ENCODE data around the gene STARD5.

Gene STARD5

GRCh38 chr15:81279621-81280485, 44.1 kb downstream of the STARD5 start:
- peaks cover 28% of the 10 kb centered on the region for H3K9me3 ChIP-seq
- H4K20me1 ChIP-seq, result no peaks in the 10 kb centered on the region
- H3K36me3 ChIP-seq, result no peaks in the 10 kb centered on the region
- H3K4me3 ChIP-seq, result no peak overlapping the region
- H3K9ac ChIP-seq, result no peak overlapping the region
- H3K4me1 ChIP-seq, result peaks cover 41% of the 10 kb centered on the region
- H3K4me2 ChIP-seq, result no peak overlapping the region
- TF ChIP-seq Cebpa-rat (IDR thresholded peaks at IDR 0.05), result no peak
- H3K27me3 ChIP-seq, result no peaks in the 10 kb centered on the region
- no peak overlapping the region for H3K27ac ChIP-seq

- no peak for TF ChIP-seq Cebpa-rat (IDR thresholded peaks at IDR 0.05)
Observed at GRCh38 chr15:81278306-81279029, 45.5 kb downstream of the STARD5 start.

GRCh38 chr15:81277851-81278250, 46.1 kb downstream of the STARD5 start:
- no peaks in the 10 kb centered on the region for H3K36me3 ChIP-seq
- TF ChIP-seq Cebpa-rat (IDR thresholded peaks at IDR 0.05), result no peak
- no peaks in the 10 kb centered on the region for H3K27me3 ChIP-seq

More at GRCh38 chr15:81278306-81279029, 45.5 kb downstream of the STARD5 start:
- Histone ChIP-seq H3K36me3 (no peaks in the 10 kb centered on the region), H3K27ac (no peak overlapping the region), H4K20me1 (no peaks in the 10 kb centered on the region), H3K4me2 (no peak overlapping the region), H3K4me3 (no peak overlapping the region), H3K9ac (no peak overlapping the region), H3K27me3 (no peaks in the 10 kb centered on the region), H3K9me3 (peaks cover 28% of the 10 kb centered on the region), H3K4me1 (peaks cover 29% of the 10 kb centered on the region)

GRCh38 chr15:81276967-81277366, 47.0 kb downstream of the STARD5 start:
- TF ChIP-seq Cebpa-rat (IDR thresholded peaks at IDR 0.05), result no peak

More at GRCh38 chr15:81277851-81278250, 46.1 kb downstream of the STARD5 start:
- H3K9ac ChIP-seq, result no peak overlapping the region
- H3K4me2 ChIP-seq, result no peak overlapping the region
- H3K9me3 ChIP-seq, result peaks cover 28% of the 10 kb centered on the region
- H3K27ac ChIP-seq, result no peak overlapping the region
- peaks cover 30% of the 10 kb centered on the region for H3K4me1 ChIP-seq
- no peaks in the 10 kb centered on the region for H4K20me1 ChIP-seq
- no peak overlapping the region for H3K4me3 ChIP-seq

GRCh38 chr15:81275711-81276392, 48.1 kb downstream of the STARD5 start:
- TF ChIP-seq Cebpa-rat (IDR thresholded peaks at IDR 0.05), result no peak
- H3K27ac ChIP-seq, result no peak overlapping the region
- no peak overlapping the region for H3K4me3 ChIP-seq
- no peaks in the 10 kb centered on the region for H3K27me3 ChIP-seq
- H3K4me1 ChIP-seq, result peaks cover 19% of the 10 kb centered on the region
- no peaks in the 10 kb centered on the region for H3K36me3 ChIP-seq
- H3K9ac ChIP-seq, result no peak overlapping the region
- peak overlapping the region; percentile 33 for H3K4me2 ChIP-seq
- peaks cover 28% of the 10 kb centered on the region for H3K9me3 ChIP-seq
- no peaks in the 10 kb centered on the region for H4K20me1 ChIP-seq

More at GRCh38 chr15:81276967-81277366, 47.0 kb downstream of the STARD5 start:
- Histone ChIP-seq H3K36me3 (no peaks in the 10 kb centered on the region), H3K9ac (no peak overlapping the region), H3K4me2 (no peak overlapping the region), H4K20me1 (no peaks in the 10 kb centered on the region), H3K9me3 (peaks cover 28% of the 10 kb centered on the region), H3K27ac (no peak overlapping the region), H3K4me3 (no peak overlapping the region), H3K4me1 (peaks cover 24% of the 10 kb centered on the region), H3K27me3 (no peaks in the 10 kb centered on the region)

GRCh38 chr15:81274931-81275707, 48.8 kb downstream of the STARD5 start:
- Histone ChIP-seq H3K4me3 (no peak overlapping the region), H4K20me1 (no peaks in the 10 kb centered on the region), H3K27me3 (no peaks in the 10 kb centered on the region), H3K27ac (no peak overlapping the region), H3K36me3 (no peaks in the 10 kb centered on the region), H3K4me2 (peak overlapping the region; percentile 33), H3K9ac (no peak overlapping the region), H3K9me3 (peaks cover 28% of the 10 kb centered on the region), H3K4me1 (peaks cover 19% of the 10 kb centered on the region)
- no peak for TF ChIP-seq Cebpa-rat (IDR thresholded peaks at IDR 0.05)

GRCh38 chr15:81274255-81274654, 49.7 kb downstream of the STARD5 start:
- no peak for TF ChIP-seq Cebpa-rat (IDR thresholded peaks at IDR 0.05)
- no peak overlapping the region for H3K9ac ChIP-seq
- H3K4me1 ChIP-seq, result peaks cover 23% of the 10 kb centered on the region
- no peaks in the 10 kb centered on the region for H3K27me3 ChIP-seq
- H3K27ac ChIP-seq, result no peak overlapping the region
- no peaks in the 10 kb centered on the region for H4K20me1 ChIP-seq
- no peak overlapping the region for H3K4me3 ChIP-seq
- H3K36me3 ChIP-seq, result no peaks in the 10 kb centered on the region
- H3K4me2 ChIP-seq, result no peak overlapping the region
- H3K9me3 ChIP-seq, result peaks cover 28% of the 10 kb centered on the region

- Histone ChIP-seq H3K36me3 (no peaks in the 10 kb centered on the region), H3K4me3 (no peak overlapping the region), H3K4me1 (peaks cover 27% of the 10 kb centered on the region), H3K27ac (no peak overlapping the region), H3K9me3 (peaks cover 28% of the 10 kb centered on the region), H3K4me2 (no peak overlapping the region), H3K9ac (no peak overlapping the region), H4K20me1 (no peaks in the 10 kb centered on the region), H3K27me3 (no peaks in the 10 kb centered on the region)
- TF ChIP-seq Cebpa-rat (IDR thresholded peaks at IDR 0.05), result no peak
Observed at GRCh38 chr15:81273855-81274254, 50.1 kb downstream of the STARD5 start.

- Histone ChIP-seq H3K27me3 (no peaks in the 10 kb centered on the region), H4K20me1 (no peaks in the 10 kb centered on the region), H3K27ac (no peak overlapping the region), H3K4me2 (0 out of 2 replicates have a peak overlapping the region, but pooled peaks have one; percentile 12), H3K4me3 (no peak overlapping the region), H3K36me3 (no peaks in the 10 kb centered on the region), H3K4me1 (peaks cover 30% of the 10 kb centered on the region), H3K9me3 (peaks cover 21% of the 10 kb centered on the region), H3K9ac (no peak overlapping the region)
- TF ChIP-seq Cebpa-rat (IDR thresholded peaks at IDR 0.05), result no peak
Observed at GRCh38 chr15:81273200-81273599, 50.7 kb downstream of the STARD5 start.

Measured in BLaER1 (cell line).